Mucosa of descending colon (tissue), 3 donors: ENCODE results near the gene ZBTB43. TPM values are rescaled to one million over a fixed set of nuclear protein-coding genes. Genes with fewer than 3 reads are reported as not detected.

Experiments used
- ATAC-seq: fragments of 200-7000 bp; cut with Tn5 transposase; one replicate; pipeline ENCODE4 v1.9.1; 2020; ENCODE audit warnings: mild to moderate bottlenecking, moderate library complexity
- DNase-seq, 3 donors: peaks; one replicate each; pipeline ENCODE4 v3.0.0-alpha.2; 2020
- H3K36me3 ChIP-seq: fragments of 200-600 bp; one replicate; pipeline ENCODE4 v1.8.0; 2021; ENCODE audit warnings: low read depth, mild to moderate bottlenecking
- H3K4me1 ChIP-seq: fragments of 200-600 bp; one replicate; pipeline ENCODE4 v1.8.0; 2021; ENCODE audit warnings: low read depth, mild to moderate bottlenecking
- H3K4me3 ChIP-seq: fragments of 200-600 bp; one replicate; pipeline ENCODE4 v1.8.0; 2021; ENCODE audit warnings: mild to moderate bottlenecking
- H3K9me3 ChIP-seq: fragments of 200-600 bp; one replicate; pipeline ENCODE4 v1.8.0; 2021; ENCODE audit warnings: mild to moderate bottlenecking
- intact Hi-C, 2 donors: fragments of 100-400 bp; cut with DNase I in 1 of 2; cut with micrococcal nuclease in 1 of 2; formaldehyde crosslinking; loops; one replicate each; pipeline versions ENCODE4 v1.11.0 to v1.11.1; 2022; cut with DNase I, micrococcal nuclease
- long read RNA-seq, 2 donors: library from polyadenylated mRNA; unstranded; transcript quantifications; one replicate each; pipeline ENCODE4 v2.0.0, GENCODE V29; 2019 to 2021
- total RNA-seq, 3 donors: library from RNA; stranded (reverse); fragmentation: NEBNext Ultra II Directional in 2 of 3; extraction: Animal tissue kit (Norgen Biotek cat#: 25700) in 2 of 3; gene quantifications; one replicate each; pipeline versions ENCODE4 v1.2.1 to v1.2.4, GENCODE V29; 2021 to 2023
- TF ChIP-seq, protein P1 (sequence below): fragments of 200-600 bp; IDR thresholded peaks from one replicate; pipeline ENCODE4 v1.8.0; 2022; ENCODE audit warnings: antibody characterized with exemption, mild to moderate bottlenecking
- donor health status: DM: no; HTN: no; CAD: no; lungs with moderate emphysema.
- donor health status: DM: no; HTN: no; CAD: no.
- donor health status: DM: no; HTN: yes; CAD: no.

ZBTB43 gene, protein sequence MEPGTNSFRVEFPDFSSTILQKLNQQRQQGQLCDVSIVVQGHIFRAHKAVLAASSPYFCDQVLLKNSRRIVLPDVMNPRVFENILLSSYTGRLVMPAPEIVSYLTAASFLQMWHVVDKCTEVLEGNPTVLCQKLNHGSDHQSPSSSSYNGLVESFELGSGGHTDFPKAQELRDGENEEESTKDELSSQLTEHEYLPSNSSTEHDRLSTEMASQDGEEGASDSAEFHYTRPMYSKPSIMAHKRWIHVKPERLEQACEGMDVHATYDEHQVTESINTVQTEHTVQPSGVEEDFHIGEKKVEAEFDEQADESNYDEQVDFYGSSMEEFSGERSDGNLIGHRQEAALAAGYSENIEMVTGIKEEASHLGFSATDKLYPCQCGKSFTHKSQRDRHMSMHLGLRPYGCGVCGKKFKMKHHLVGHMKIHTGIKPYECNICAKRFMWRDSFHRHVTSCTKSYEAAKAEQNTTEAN
- total RNA-seq: 10 to 100 TPM; 18.8 to 24.0 (median 21.7) TPM
- long read RNA-seq, donor 1, full-length matches to known transcripts: 11 of 12 reads
- long read RNA-seq, donor 1, partial matches to known transcripts: 1 of 12 reads
- long read RNA-seq, donor 1, other reads (novel, unspliced or antisense): 0 of 12 reads
- long read RNA-seq, donor 2, full-length matches to known transcripts: 13 of 16 reads
- long read RNA-seq, donor 2, partial matches to known transcripts: 0 of 16 reads
- long read RNA-seq, donor 2, other reads (novel, unspliced or antisense): 3 of 16 reads

GRCh38 chr9:126804696-126805553 is at the start of gene ZBTB43:
ZBTB43 (plus strand) TSS chr9:126805040; CDS start chr9:126832510, 27,470 bp downstream.
- DNase-seq: peak; percentile 98
- ATAC-seq: peak; percentile 97
- Histone ChIP-seq H3K9me3 (no peaks in the 10 kb centered on the region), H3K4me1 (peaks cover 15% of the 10 kb centered on the region), H3K4me3 (peak within 1 kb of the TSS; percentile 96), H3K36me3 (no peaks in the 10 kb centered on the region)
- intact Hi-C loops: no loop called here
- TF ChIP-seq, protein P1, sequence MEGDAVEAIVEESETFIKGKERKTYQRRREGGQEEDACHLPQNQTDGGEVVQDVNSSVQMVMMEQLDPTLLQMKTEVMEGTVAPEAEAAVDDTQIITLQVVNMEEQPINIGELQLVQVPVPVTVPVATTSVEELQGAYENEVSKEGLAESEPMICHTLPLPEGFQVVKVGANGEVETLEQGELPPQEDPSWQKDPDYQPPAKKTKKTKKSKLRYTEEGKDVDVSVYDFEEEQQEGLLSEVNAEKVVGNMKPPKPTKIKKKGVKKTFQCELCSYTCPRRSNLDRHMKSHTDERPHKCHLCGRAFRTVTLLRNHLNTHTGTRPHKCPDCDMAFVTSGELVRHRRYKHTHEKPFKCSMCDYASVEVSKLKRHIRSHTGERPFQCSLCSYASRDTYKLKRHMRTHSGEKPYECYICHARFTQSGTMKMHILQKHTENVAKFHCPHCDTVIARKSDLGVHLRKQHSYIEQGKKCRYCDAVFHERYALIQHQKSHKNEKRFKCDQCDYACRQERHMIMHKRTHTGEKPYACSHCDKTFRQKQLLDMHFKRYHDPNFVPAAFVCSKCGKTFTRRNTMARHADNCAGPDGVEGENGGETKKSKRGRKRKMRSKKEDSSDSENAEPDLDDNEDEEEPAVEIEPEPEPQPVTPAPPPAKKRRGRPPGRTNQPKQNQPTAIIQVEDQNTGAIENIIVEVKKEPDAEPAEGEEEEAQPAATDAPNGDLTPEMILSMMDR: no peak

DNA sequence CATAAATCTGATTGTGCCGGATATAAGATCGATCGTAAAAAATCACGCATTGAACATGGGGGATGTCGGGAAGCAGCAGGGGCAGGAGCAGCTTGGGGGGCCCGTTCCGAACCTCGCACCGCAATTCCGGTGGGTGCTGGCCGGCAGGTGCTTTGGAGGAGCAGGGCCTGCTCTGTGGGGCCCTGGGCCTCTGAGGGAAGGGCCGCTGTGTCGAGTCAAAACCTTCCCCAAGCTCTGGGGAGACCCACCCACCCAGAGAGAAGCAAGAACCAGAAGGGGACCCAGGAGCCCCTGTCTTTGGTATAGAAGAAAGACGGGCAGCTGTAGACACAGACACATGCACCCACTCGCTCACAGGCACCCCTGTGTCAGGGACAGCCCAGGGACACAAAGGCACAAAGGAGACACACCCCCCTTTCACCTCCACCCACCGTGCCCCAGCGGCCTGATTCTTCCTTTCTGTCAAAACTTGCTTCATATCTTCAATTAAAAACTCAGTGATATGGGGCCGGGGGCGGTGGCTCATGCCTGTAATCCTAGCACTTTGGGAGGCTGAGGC is 49.4 kb upstream of the ZBTB43 start:
- H3K9me3 ChIP-seq: no peaks in the 10 kb centered on the region
- TF ChIP-seq, protein P1: no peak
- H3K4me3 ChIP-seq: no peak overlapping the region
- ATAC-seq (no peak), DNase-seq (peak in 1 of 3 donors; percentile 36)
- H3K4me1 ChIP-seq: peaks cover 5% of the 10 kb centered on the region
- intact Hi-C loops: no loop called here
- H3K36me3 ChIP-seq: no peaks in the 10 kb centered on the region

DNA sequence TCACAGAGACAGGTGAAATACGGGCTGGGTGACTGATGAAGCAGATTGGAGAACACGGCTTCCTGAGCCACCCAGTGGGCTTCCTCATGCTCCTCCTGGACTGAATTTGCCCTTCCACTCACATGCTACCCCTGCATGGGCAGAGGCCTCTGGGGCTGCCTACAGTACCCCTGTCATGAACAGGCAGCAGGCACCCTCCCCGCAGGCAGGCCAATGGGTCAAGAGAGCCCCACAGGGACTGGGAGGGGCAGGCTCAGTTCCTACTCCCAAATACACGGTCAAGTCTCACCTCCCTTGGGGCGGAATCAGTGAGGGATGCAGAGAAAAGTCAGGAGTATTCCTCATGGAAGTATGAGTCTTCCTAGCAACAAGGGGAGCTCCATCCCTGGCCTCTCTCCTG is 48.6 kb upstream of the ZBTB43 start:
- no peak for DNase-seq
- peaks cover 5% of the 10 kb centered on the region for H3K4me1 ChIP-seq
- no peaks in the 10 kb centered on the region for H3K9me3 ChIP-seq
- no peak for ATAC-seq
- H3K36me3 ChIP-seq: no peaks in the 10 kb centered on the region
- intact Hi-C loops: no loop called here
- no peak overlapping the region for H3K4me3 ChIP-seq
- TF ChIP-seq, protein P1: no peak

DNA sequence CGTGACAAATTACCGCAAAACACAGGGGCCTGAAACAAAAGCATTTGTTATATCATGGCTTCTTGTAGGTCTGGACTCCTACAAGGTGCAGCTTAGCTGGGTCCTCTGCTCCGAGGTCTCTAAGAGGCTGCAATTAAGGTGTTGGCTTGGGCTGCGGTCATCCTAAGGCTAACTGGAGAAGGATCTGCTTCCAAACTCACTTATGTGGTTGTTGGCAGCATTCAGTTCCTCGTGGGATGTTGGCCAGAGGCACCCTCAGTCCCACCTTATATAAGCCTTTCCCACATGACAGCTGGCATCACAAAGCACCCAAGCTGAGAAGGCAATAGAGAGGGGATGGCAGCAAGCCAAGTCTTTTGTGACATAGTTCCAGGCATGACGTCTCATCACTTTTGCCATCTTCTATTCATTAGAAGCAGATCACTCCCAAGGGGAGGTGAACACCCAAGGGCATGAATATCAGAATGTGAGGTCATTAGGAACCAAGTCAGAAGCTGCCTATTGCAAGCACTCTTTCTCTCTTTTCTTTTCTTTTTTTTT is 47.9 kb upstream of the ZBTB43 start:
- TF ChIP-seq, protein P1: no peak
- DNase-seq: no peak
- H3K4me1 ChIP-seq: peaks cover 5% of the 10 kb centered on the region
- intact Hi-C loops: no loop called here
- no peaks in the 10 kb centered on the region for H3K36me3 ChIP-seq
- H3K4me3 ChIP-seq: no peak overlapping the region
- no peaks in the 10 kb centered on the region for H3K9me3 ChIP-seq
- ATAC-seq: no peak
